HuH-7 (cell line): Measurements from ENCODE around the gene OR5A1.

Source experiments
- DNase-seq: peaks from one replicate; pipeline ENCODE4 v3.0.0; 2011; ENCODE audit warnings: low spot score

The OR5A1 gene

GRCh38 chr11:59479906-59480305, 43.6 kb downstream of the OR5A1 start:
- no peak for DNase-seq

- no peak for DNase-seq
Observed at GRCh38 chr11:59480359-59480758, 44.1 kb downstream of the OR5A1 start.
